NB4 (cell line): ENCODE results near the gene CAPN3.

Experiments used
- MYC ChIP-seq: IDR thresholded peaks from 2 replicates; pipeline ENCODE4 v1.6.1; 2011; ENCODE audit warnings: low read depth, low read length
- POLR2A ChIP-seq: IDR thresholded peaks from 2 replicates; pipeline ENCODE4 v1.6.1; 2011; ENCODE audit warnings: mild to moderate bottlenecking; ENCODE audit not compliant: insufficient read length; ENCODE audit errors: extremely low read depth
- TF ChIP-seq, protein P1 (sequence below): IDR thresholded peaks from one replicate; pipeline ENCODE4 v1.5.1; 2012; ENCODE audit warnings: low read depth, low read length

- TF ChIP-seq, protein P1, sequence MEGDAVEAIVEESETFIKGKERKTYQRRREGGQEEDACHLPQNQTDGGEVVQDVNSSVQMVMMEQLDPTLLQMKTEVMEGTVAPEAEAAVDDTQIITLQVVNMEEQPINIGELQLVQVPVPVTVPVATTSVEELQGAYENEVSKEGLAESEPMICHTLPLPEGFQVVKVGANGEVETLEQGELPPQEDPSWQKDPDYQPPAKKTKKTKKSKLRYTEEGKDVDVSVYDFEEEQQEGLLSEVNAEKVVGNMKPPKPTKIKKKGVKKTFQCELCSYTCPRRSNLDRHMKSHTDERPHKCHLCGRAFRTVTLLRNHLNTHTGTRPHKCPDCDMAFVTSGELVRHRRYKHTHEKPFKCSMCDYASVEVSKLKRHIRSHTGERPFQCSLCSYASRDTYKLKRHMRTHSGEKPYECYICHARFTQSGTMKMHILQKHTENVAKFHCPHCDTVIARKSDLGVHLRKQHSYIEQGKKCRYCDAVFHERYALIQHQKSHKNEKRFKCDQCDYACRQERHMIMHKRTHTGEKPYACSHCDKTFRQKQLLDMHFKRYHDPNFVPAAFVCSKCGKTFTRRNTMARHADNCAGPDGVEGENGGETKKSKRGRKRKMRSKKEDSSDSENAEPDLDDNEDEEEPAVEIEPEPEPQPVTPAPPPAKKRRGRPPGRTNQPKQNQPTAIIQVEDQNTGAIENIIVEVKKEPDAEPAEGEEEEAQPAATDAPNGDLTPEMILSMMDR = no peak
- TF ChIP-seq POLR2A (no peak), MYC (no peak)
Observed at GRCh38 chr15:42364529-42364928, 5.2 kb downstream of the CAPN3 start.
